HG02938 (cell line): Measurements from ENCODE around the gene CIAO1.
"Not testable (repeated sequence)": the region's sequence is repeated elsewhere in the genome, so short reads cannot be mapped to it uniquely, and the experiment has no call there.

Experiments used
- ATAC-seq: cut with Tn5 transposase; IDR thresholded peaks from one replicate; pipeline ENCODE4 v1.9.1; 2021; ENCODE audit warnings: mild to moderate bottlenecking, moderate library complexity; ENCODE audit not compliant: unreplicated experiment

Gene CIAO1

DNA sequence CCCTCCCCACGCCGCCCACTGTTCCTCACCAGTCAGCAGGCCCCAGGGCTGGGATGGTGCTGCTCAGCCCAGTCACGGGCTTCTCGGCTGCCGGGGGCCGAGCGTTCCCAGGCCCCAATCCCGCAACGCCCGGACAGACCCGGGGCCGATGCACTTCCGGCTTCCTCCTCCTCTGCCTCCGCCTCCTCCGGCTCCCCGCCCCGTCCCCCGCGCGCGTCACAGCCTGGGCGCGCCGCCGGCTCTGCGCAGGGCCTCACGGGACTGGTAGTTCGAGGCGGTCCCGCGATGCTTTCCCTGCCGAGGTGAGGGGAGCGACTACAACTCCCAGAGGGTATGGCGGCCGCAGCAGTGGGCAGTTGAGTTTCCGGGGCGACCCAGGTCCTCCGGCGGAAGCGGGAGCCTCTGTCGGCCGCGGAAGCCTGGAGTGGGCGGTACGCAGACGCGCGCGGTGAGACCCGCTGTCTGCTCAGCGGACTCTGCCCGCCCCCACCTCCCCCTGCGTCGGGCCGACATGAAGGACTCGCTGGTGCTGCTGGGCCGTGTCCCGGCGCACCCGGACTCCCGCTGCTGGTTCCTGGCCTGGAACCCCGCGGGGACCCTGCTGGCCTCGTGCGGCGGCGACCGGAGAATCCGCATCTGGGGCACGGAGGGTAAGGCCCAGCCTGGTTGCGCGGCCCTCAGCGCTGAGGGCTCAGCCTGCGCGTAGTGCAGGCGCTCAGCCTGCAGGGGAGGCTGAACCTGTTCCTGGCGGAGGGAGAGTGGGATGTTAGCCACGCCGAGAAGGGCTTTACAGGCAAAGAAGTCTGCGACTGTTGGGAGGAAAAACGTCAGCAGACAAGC is at the start of gene CIAO1, which contains the start of gene TMEM127:
Gene CIAO1 (plus strand): TSS at position 386 of the 840 bp plus-strand sequence. CDS start 126 bp downstream, at position 512.
Gene TMEM127 (minus strand): TSS at position 158 of the 840 bp plus-strand sequence. CDS start 616 bp downstream, outside the sequence.
- ATAC-seq, result peak; percentile 88

DNA sequence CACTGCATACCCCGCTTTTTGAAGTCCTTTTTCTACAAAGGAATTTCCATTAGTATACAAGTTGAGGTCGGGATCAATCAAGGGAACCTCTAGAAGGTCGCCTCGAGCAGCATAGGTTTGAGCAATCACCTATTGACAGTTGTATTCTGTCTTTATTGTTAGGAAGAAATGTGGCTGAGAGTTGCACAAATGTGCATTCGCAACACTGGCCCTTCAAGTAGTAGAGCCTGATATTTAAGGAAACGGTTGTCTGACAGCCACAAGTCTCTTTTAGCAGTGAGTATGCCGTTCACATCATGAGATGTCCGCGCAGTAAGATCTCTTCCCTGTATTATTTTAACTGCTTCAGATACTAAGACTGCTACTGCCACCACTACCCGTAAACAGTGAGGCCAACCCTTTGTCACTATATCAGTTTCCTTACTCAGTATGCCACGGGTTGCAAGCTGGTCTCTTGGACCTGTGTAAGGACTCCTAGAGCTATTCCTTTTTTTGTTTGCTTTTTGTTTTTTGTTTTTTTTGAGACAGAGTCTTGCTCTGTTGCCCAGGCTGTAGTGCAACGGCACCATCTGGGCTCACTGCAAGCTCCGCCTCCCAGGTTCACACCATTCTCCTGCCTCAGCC is 47.4 kb upstream of the CIAO1 start:
- ATAC-seq, result no peak

DNA sequence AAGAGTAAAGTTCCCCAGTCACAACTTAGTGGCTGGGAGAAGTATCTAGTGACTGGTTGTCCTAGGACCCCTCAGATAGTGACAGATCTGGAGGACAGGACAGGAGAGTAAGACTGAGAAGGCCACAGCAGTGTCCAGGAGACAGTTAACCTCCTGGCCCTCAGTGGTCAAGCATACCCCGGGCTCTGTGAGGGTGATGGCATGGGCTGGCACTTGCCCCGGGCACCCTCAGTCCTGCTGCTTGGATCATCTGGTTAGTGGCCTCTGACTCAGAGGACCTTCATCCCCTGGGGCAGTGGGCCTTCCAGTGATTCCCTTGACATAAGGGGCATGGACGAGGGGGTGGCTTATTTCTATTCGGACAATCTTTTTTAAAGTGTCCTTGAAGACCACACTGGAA is 46.1 kb upstream of the CIAO1 start:
- ATAC-seq, result not testable (repeated sequence)

DNA sequence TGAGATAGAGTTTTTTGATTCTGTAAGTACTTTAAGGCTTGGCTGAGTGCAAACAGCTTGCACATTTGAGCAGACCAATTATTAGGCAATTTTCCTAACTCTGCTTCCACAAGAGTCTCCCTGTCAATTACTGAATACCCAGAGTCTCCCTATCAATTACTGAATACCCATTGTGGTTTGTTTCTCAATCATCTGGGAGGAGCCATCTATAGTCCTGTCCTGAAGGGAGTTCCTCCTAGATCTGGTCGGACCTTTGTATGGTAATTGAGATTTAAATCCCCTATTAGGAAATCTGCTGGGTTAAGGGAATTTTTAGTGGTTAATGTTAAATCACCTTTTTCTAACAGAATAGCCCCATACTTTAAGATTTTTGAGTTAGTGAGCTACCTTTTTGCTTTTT is 44.9 kb upstream of the CIAO1 start:
- not testable (repeated sequence) for ATAC-seq

DNA sequence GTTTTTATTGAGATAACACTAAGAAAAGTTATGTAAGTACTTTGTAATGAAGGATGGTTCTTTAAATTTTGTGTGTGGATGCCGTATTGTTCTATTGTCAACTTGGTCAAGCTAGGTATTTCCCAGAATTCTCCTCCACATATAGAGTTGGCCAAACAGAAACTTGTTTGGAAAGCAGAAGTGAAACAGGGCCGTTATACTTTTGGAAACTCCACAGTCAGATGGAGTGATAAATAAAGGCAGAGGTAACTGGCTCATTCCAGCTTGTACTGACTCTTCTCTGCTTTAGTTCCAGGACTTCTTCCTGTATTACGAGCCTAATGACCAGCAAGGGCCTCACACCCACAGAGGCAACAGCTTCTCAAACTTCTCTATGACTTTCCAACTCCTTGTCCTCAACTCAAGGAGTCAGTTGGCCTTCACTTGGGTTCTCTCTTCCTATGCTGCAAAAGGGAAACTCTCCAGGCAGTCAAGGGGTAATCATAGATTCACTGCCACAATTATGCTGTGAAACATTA is 41.0 kb upstream of the CIAO1 start:
- ATAC-seq, result peak; percentile 68

DNA sequence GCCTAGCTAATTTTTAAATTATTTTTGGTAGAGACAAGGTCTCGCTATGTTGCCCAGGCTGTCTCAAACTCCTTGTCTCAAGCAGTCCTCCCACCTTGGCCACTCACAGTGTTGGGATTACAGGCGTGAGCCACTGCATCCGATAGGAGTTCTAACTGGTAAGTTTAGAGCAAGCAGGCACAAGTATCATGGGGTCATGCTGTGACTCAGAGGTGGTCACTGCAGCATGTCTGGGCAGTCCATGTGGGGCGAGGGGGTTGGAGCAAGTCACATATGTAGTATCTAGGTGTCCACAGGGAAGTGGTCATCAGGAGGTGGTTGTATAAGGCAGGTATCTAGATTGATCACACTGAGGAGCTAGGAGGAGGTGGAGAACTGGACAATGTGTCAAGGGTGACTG is 34.7 kb upstream of the CIAO1 start:
- ATAC-seq, result no peak

DNA sequence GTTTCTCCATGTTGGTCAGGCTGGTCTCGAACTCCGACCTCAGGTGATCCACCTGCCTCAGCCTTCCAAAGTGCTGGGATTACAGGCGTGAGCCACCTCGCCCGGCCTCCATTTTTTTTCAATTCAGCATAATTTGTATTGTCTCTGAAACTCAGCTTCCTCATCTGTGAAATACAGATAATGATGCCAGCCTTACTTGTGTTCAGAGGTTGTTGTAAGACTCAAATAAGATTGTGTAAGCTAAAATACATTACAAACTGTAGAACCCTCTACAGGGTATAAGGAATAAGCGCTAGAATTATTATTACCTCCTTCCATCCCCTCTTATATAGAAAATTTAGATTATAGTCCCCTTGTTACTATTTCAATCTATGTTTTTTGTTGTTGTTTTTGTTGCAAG is 32.6 kb upstream of the CIAO1 start:
- ATAC-seq, result no peak

DNA sequence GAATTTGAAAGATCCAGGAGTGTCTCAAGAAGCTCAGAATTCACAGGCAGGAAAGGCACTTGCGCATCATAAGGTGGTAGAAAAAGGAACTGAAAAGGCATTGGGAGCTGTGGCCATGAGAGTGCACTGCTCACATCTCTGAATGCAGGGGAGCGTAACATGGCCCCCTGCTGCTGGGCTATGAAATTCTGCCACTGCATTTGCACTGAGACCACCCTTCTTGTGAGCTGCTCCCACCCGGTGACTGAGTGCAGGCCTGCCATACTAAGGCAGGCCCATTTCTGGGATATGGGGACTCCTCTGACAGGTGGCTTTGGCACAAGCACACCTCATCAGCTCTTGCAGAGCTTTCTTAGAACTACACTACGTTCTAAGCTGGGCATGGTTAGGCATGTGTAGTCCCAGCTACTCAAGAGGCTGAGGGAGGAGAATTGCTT is 32.1 kb upstream of the CIAO1 start:
- ATAC-seq, result peak; percentile 86

DNA sequence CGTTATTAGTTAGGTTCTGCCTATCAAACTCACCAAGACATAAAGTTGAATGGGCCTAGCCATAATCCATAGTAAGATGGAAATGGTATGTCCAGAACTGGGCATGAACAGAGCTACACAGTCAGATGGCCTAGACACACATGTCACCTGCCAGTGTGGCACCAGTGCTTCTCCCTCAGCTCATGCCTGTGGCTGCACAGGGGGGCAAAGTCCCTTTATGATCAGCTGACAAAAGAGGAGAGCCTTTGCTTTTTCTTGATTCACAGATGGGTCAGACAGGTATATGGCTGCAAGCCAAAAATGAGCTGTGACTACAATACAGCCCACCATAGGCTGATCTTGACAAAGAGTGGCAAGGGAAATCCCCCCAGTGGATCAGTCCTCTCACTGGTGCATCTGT is 29.1 kb upstream of the CIAO1 start:
- ATAC-seq, result no peak

DNA sequence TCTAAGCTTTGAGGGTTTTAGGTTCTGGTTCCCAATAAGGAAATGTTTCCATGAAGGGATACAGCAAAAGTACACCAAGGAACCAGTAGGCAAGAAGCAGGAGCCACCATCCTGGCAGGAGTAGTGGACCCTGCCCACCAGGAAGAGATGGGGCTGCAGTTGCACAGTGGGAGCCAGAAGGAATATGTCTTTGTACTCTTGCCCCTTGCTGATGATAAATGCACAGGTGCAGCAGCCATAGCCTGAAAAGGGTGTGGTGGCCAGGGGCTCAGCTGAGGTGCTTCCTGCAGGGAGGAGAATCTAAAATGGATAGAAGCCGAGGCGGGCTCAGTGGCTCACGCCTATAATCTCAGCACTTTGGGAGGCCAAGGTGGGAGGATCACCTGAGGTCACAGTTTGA is 27.8 kb upstream of the CIAO1 start:
- ATAC-seq, result no peak

DNA sequence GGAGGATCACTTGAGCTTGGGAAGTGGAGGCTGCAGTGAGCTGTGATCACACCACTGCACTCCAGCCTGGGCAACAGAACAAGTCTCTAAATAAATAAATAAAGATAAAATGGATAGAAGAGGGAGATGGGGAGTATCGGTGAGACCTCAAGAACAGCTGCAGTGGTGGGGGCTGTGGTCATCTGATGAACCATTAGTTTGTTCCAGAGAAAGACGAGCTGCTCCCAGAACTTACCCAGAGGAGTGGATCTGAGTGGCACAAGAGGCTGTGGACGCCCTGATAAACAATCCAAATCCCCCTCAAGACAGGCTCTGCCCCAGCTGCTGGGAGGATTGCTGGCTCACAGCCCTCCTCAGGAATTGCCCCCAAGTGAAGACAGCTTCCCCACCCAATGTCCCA is 26.9 kb upstream of the CIAO1 start:
- no peak for ATAC-seq

DNA sequence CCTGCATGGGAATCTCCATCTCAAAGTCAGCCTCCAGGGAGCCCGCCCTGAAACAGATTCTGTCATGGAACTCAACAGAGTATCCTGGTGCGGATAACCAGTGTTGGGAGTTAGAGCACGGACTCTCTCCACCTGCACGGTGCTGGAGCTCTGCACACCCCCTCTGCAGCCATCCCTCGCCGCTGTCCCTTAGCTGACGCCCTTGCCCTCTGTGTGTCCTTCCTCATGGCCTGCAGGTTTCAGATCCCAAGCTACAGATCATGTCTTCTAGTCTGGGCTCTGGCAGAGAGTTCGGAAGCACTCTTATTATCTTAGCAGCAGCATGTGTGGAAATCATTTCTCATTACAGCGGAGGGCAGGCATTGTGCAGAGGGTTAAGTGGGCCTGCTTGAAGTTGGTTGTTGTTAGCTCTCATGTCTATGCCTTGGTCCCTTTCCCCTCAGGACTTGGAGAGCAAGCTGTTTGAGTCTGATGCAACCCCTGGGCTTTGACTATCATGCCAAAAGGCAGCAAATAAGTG is 26.2 kb upstream of the CIAO1 start:
- no peak for ATAC-seq

DNA sequence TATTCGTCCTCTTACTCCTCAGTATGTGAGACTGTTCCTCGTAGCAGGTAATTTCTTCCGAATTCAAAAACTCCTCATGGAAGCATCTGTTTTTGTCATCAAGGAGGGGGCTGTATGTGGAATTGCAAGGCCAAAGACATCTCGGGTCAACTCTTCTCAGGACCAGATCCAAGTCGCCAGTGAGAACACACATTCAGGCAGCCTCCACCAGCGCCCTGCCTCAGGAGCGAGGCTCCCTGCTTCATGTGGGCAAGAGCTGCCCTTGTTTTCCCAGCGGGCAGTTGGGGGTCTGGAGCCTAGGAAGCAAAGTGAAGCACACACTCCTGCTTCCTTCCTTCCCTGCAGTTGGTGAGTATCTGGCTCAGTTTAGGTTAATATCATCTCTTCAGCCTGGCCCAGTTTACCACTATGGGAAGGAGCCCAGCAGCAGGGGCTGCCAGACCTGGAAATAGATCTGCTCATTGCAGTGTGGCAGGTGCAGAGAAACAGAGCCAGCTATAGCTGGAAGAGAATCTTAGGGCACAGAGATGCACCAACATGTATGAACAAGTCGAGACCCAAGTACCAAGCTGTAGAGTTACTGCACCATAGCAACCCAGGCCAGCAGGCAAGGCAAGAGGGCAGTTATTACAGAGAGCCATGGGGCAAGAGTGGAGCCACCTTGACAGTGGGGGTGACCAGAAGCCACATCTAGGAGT is 25.5 kb upstream of the CIAO1 start:
- no peak for ATAC-seq

DNA sequence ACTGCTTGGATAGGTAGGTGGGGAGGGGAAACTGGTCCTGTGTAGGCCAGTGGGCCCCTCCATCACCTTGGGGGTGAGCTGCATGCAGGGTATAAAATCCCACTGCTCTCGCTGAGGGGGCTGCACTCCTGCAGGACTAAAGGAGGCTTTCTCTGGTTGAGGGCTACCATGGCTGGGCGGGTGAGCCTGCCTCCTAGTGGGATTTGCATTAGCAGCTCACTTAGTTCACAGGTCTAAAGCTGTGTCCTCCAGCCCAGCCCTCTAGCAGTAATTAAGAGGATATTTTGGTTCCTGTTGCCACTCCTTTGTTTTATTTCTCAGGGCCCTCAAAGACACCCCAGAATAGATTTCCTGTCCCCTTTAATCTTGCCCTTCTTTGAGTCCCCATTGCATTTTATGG is 24.8 kb upstream of the CIAO1 start:
- no peak for ATAC-seq

DNA sequence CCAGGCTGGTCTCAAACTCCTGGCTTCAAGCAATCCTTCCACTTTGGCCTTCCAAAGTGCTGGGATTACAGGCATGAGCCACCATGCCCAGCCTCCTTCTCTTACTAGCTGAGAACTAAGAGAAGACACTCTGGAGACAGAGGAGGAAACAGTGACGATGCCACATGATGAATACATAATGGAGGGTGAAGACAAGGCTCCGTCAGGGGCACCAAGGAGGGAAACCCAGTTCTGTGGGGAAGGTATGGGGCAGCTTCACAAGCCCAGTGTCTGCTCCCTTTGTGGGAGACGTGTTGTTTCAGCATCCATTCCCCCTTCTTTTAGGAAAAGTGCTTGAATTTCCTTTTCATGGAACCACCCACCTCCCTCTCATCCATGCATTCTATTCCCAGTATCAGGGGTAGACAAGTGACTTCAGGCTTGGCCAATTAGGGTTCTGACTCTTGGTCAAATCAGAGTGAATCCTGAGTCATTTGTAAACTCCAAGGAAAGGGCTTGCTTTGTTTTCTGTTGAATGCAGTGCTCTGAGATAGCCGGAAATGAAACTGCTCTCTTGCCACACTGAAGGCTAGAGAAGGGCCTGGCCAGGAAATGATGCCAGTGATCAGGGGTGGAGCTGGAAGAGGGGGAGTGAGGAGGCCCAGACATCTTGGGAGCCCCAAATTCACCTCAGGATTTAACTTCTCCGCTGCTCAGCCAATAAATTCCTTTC is 24.0 kb upstream of the CIAO1 start:
- peak; percentile 91 for ATAC-seq

DNA sequence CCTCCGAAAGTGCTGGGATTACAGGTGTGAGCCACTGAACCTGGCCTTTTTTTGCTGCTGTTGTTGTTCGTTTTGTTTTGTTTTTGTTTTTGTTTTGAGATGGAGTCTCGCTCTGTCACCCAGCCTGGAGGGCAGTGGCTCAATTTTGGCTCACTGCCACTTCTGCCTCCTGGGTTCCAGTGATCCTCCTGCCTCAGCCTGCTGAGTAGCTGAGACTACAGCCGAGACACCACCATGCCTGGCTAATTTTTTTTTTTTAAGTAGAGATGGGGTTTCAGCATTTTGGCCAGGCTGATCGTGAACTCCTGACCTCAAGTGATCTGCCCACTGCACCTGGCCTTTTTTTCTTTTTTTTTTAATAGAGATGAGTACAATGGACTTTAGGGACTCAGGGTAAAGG is 22.2 kb upstream of the CIAO1 start:
- no peak for ATAC-seq

DNA sequence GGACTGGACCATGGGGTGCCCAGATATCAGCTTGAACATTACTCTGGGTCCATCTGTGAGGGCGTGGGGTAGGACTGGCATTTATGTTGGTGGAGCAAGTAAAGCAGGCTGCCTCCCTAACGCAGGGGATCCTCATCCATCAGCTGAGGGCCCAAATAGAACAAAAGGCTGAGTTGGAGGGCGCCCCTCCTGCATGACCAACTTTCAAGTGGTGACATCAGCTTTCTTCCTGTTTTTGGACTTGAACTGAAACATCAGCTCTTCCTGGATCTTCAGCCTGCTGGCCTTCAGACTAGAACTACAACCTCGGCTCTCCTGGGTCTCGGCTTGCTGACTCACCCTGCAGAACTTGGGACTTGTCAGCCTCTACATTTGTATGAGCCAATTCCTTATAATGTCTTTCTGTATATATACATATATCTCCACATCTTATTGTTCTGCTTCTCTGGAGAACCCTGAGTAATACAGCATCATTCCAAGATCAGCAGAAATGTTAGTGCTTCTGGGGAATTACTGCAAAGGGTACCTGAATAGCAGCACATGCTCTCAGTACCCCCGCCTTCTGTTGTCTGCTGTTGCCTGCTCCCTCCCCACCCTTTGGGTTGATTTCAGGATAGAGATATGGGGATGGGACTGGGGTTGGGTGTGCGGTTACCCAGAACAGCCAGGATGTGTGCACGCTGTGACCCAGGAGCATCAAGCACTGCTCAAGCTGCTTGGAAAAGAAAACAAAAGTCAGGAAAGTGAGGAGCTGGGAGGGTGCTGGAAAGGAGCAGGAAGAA is 20.2 kb upstream of the CIAO1 start:
- ATAC-seq, result no peak

DNA sequence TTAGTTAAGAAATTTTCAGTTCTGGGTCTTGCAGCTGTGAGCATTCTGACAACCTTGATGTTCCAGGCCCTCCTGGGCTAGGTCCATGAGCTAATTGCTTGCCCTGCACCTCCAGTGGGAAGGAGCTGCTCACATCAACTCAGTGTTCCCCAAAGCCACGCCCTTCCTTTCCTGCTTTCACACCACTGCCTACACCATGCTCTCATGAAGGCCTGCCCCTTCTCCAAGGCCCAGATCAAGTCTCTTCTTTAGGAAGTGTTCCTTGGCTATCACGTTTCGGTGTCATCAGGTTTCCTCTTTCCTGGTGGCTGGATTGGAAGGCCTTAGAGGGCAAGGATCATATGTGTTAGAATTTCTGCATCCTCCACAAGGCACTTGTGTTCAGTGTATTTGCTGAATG is 19.0 kb upstream of the CIAO1 start:
- no peak for ATAC-seq

DNA sequence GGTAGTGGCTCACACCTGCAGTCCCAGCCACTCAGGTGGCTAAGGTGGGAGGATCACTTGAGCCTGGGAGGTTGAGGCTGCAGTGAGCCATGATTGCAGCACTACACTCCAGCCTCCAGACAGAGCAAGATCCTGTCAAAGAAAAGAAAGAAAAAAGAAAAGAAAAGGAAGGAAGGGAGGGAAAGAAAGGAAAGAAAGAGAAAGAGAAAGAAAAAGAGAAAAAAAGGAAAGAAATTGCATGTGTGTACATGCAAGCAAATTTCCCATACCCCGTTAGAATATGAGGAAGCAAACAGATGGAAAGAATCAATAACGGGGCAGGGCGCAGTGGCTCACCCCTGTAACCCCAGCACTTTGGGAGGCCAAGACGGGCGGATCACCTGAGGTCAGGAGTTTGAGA is 18.1 kb upstream of the CIAO1 start:
- ATAC-seq, result no peak

DNA sequence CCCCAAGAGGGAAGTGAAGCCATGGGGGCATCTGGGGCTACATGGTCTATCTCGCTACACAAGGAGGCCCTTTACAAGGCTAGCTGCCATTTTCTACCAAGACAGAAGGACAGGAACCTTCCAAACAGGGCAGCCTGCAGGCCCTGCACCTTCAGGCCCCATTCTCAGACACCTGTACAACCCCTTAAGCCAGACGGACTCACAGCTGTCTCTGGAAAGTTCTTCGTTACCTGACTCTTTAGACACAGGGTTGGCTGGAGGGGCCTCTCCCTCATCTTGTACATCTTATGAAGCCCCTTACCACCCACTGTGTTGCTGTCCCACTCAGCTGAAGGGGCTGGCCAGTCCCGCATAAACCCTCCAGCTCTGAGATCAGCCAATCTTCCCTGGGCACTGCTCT is 17.4 kb upstream of the CIAO1 start:
- ATAC-seq, result no peak
